Vagina (tissue), 2 donors: ENCODE data around the gene NDUFA11.

Experiments used
- POLR2A ChIP-seq, 2 donors: fragments of 450-650 bp; IDR thresholded peaks; one replicate each; pipeline ENCODE4 v1.6.1; 2017; ENCODE audit warnings: antibody characterized with exemption in 2 of 2, mild to moderate bottlenecking in 2 of 2, moderate library complexity in 2 of 2
- TF ChIP-seq, protein P1 (sequence below), 3 experiments: fragments of 450-650 bp in 2 of 3; fragments of 200-600 bp in 1 of 3; sonication (generic) in 1 of 3; IDR thresholded peaks; one replicate each; pipeline ENCODE4 v1.5.1; 2017 to 2019; ENCODE audit warnings: antibody characterized with exemption in 3 of 3, mild to moderate bottlenecking in 2 of 3, moderate library complexity in 2 of 3

DNA sequence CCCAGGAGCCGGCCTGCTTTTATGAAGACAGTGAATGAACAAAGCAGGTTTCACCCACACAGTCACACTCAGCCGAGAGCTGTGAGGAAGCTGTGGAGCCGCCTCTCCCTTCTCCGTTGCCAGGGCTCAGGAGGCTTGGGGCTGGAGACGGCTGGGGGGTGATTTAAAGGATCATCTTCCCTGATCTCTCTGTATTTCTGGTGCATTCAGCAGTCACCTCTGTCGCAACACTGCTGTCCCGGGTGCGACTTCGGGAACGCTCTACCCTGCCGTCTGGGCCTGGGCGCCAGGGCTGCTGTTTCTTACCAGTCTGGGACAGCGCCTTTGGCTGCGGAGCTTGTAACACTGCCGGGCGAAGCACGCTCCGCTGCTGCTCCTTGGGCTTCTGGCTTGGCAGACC lies 28.6 kb upstream of the NDUFA11 start:
- TF ChIP-seq POLR2A (IDR thresholded peaks at IDR 0.05) = no peak
- TF ChIP-seq, protein P1, sequence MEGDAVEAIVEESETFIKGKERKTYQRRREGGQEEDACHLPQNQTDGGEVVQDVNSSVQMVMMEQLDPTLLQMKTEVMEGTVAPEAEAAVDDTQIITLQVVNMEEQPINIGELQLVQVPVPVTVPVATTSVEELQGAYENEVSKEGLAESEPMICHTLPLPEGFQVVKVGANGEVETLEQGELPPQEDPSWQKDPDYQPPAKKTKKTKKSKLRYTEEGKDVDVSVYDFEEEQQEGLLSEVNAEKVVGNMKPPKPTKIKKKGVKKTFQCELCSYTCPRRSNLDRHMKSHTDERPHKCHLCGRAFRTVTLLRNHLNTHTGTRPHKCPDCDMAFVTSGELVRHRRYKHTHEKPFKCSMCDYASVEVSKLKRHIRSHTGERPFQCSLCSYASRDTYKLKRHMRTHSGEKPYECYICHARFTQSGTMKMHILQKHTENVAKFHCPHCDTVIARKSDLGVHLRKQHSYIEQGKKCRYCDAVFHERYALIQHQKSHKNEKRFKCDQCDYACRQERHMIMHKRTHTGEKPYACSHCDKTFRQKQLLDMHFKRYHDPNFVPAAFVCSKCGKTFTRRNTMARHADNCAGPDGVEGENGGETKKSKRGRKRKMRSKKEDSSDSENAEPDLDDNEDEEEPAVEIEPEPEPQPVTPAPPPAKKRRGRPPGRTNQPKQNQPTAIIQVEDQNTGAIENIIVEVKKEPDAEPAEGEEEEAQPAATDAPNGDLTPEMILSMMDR (IDR thresholded peaks at IDR 0.05) = no peak
